Thymus (tissue), 11 donors: ENCODE measurements around the gene CAST. TPM values are rescaled to one million over a fixed set of nuclear protein-coding genes. Genes with fewer than 3 reads are reported as not detected.

Source experiments
- DNase-seq, 9 donors: peaks; one replicate each; pipeline ENCODE4 v3.0.0-alpha.2; 2013; ENCODE audit warnings: low spot score in 9 of 9, low read depth in 6 of 9, missing footprints in 1 of 9
- H3K27ac ChIP-seq, 2 donors: one replicate each; pipeline ENCODE4 v1.5.1; 2013; ENCODE audit warnings: control low read depth in 1 of 2, low read depth in 1 of 2, low read length in 1 of 2, mild to moderate bottlenecking in 1 of 2, moderate library complexity in 1 of 2
- H3K27me3 ChIP-seq, 2 donors: one replicate each; pipeline ENCODE4 v1.5.1; 2013; ENCODE audit warnings: low read length in 1 of 2; ENCODE audit not compliant: control insufficient read depth in 2 of 2, insufficient read depth in 1 of 2
- H3K36me3 ChIP-seq, 2 donors: one replicate each; pipeline ENCODE4 v1.5.1; 2013; ENCODE audit warnings: low read length in 1 of 2, mild to moderate bottlenecking in 1 of 2, moderate library complexity in 1 of 2; ENCODE audit not compliant: control insufficient read depth in 2 of 2, insufficient read depth in 2 of 2
- H3K4me1 ChIP-seq, 2 donors: one replicate each; pipeline ENCODE4 v1.5.1; 2013; ENCODE audit warnings: low read length in 2 of 2; ENCODE audit not compliant: control insufficient read depth in 2 of 2, insufficient read depth in 2 of 2
- H3K4me3 ChIP-seq, 2 donors: one replicate each; pipeline ENCODE4 v1.5.1; 2013; ENCODE audit warnings: low read length in 2 of 2, control low read depth in 1 of 2, mild to moderate bottlenecking in 1 of 2
- H3K9me3 ChIP-seq, 2 donors: one replicate each; pipeline ENCODE4 v1.5.1; 2013; ENCODE audit warnings: low read length in 1 of 2, mild to moderate bottlenecking in 1 of 2; ENCODE audit not compliant: control insufficient read depth in 2 of 2, insufficient read depth in 1 of 2
- WGBS: extraction: QIAGEN DNeasy Blood & Tissue Kit; methylation state at CpG from one replicate; pipeline ENCODE4 v1.1.7; 2013; 5-methylcytosine and 5-hydroxymethylcytosine counted together
- polyA plus RNA-seq: library from polyadenylated mRNA; stranded (reverse); fragments of 200-250 nt; gene quantifications from one replicate; pipeline ENCODE4 v1.2.3, GENCODE V29; 2013
- total RNA-seq: library from RNA; stranded (reverse); fragments of 120-200 nt; gene quantifications from one replicate; pipeline ENCODE4 v1.2.4, GENCODE V29; 2013
- donor health status: healthy.

CAST gene
- total and polyA plus RNA-seq, 2 donors, result 31.4 to 74.6 TPM

GRCh38 chr5:96640696-96641095, 21.5 kb upstream of the CAST start:
- no peaks in the 10 kb centered on the region for H3K9me3 ChIP-seq
- H3K4me3 ChIP-seq, result no peak overlapping the region
- DNase-seq, result no peak
- no peak overlapping the region for H3K27ac ChIP-seq
- H3K36me3 ChIP-seq, result no peaks in the 10 kb centered on the region
- H3K27me3 ChIP-seq, result no peaks in the 10 kb centered on the region
- WGBS, result 70% methylated on average over 3 of the region's 3 CpGs
- no peaks in the 10 kb centered on the region for H3K4me1 ChIP-seq

GRCh38 chr5:96641368-96642280, 20.6 kb upstream of the CAST start:
- no peaks in the 10 kb centered on the region for H3K4me1 ChIP-seq
- H3K27ac ChIP-seq, result no peak overlapping the region
- no peak overlapping the region for H3K4me3 ChIP-seq
- H3K36me3 ChIP-seq, result no peaks in the 10 kb centered on the region
- H3K27me3 ChIP-seq, result no peaks in the 10 kb centered on the region
- DNase-seq, result no peak
- no peaks in the 10 kb centered on the region for H3K9me3 ChIP-seq
- WGBS, result 69% methylated on average over 5 of the region's 5 CpGs

- no peak for DNase-seq
- WGBS, result 94% methylated on average over 2 of the region's 2 CpGs
- Histone ChIP-seq H3K9me3 (no peaks in the 10 kb centered on the region), H3K27me3 (no peaks in the 10 kb centered on the region), H3K27ac (no peak overlapping the region), H3K36me3 (no peaks in the 10 kb centered on the region), H3K4me1 (no peaks in the 10 kb centered on the region), H3K4me3 (no peak overlapping the region)
Observed at GRCh38 chr5:96642281-96642640, 19.9 kb upstream of the CAST start.

GRCh38 chr5:96645091-96645490, 17.1 kb upstream of the CAST start:
- DNase-seq, result no peak
- WGBS, result 95% methylated on average over 7 of the region's 7 CpGs
- no peaks in the 10 kb centered on the region for H3K4me1 ChIP-seq
- H3K36me3 ChIP-seq, result no peaks in the 10 kb centered on the region
- no peak overlapping the region for H3K27ac ChIP-seq
- H3K27me3 ChIP-seq, result no peaks in the 10 kb centered on the region
- no peak overlapping the region for H3K4me3 ChIP-seq
- no peaks in the 10 kb centered on the region for H3K9me3 ChIP-seq

GRCh38 chr5:96648023-96648422, 14.2 kb upstream of the CAST start:
- no peak overlapping the region for H3K27ac ChIP-seq

GRCh38 chr5:96648593-96648992, 13.6 kb upstream of the CAST start:
- no peak overlapping the region for H3K27ac ChIP-seq
- 82% methylated on average over 4 of the region's 4 CpGs for whole genome bisulfite sequencing
- no peak for DNase-seq

More at GRCh38 chr5:96648023-96648422, 14.2 kb upstream of the CAST start:
- Histone ChIP-seq H3K9me3 (no peaks in the 10 kb centered on the region), H3K27me3 (no peaks in the 10 kb centered on the region), H3K4me3 (no peak overlapping the region), H3K36me3 (no peaks in the 10 kb centered on the region), H3K4me1 (no peaks in the 10 kb centered on the region)
- DNase-seq, result no peak

GRCh38 chr5:96649251-96649662, 12.9 kb upstream of the CAST start:
- no peaks in the 10 kb centered on the region for H3K9me3 ChIP-seq
- H3K27ac ChIP-seq, result no peak overlapping the region
- no peak overlapping the region for H3K4me3 ChIP-seq
- H3K4me1 ChIP-seq, result no peaks in the 10 kb centered on the region
- no peak for DNase-seq
- no peaks in the 10 kb centered on the region for H3K36me3 ChIP-seq
- 97% methylated on average over 3 of the region's 3 CpGs for WGBS
- no peaks in the 10 kb centered on the region for H3K27me3 ChIP-seq

More at GRCh38 chr5:96648593-96648992, 13.6 kb upstream of the CAST start:
- Histone ChIP-seq H3K27me3 (no peaks in the 10 kb centered on the region), H3K4me3 (no peak overlapping the region), H3K4me1 (no peaks in the 10 kb centered on the region), H3K36me3 (no peaks in the 10 kb centered on the region), H3K9me3 (no peaks in the 10 kb centered on the region)

- 95% methylated on average over 5 of the region's 5 CpGs for WGBS
- no peak for DNase-seq
- Histone ChIP-seq H3K9me3 (no peaks in the 10 kb centered on the region), H3K27me3 (no peaks in the 10 kb centered on the region), H3K4me1 (no peaks in the 10 kb centered on the region), H3K4me3 (no peak overlapping the region), H3K36me3 (no peaks in the 10 kb centered on the region), H3K27ac (no peak overlapping the region)
Observed at GRCh38 chr5:96649681-96650540, 12.3 kb upstream of the CAST start.

- Histone ChIP-seq H3K9me3 (no peaks in the 10 kb centered on the region), H3K4me1 (no peaks in the 10 kb centered on the region), H3K36me3 (no peaks in the 10 kb centered on the region), H3K27ac (no peak overlapping the region), H3K27me3 (peaks cover 0 to 3% of the 10 kb centered on the region in 2 donors), H3K4me3 (no peak overlapping the region)
- WGBS, result 92% methylated on average over 5 of the region's 5 CpGs
- DNase-seq, result no peak
Observed at GRCh38 chr5:96651047-96651446, 11.1 kb upstream of the CAST start.
